Activated B cell treated with CpG ODN at 0.5 μM for 24 hours (primary cell): ENCODE results near the gene PNLDC1. TPM values are rescaled to one million over a fixed set of nuclear protein-coding genes. Genes with fewer than 3 reads are reported as not detected.
A peak's percentile ranks its signal among the peaks of the same experiment; 100 is the strongest.

ENCODE experiments used
- ATAC-seq: fragments of 200-7000 bp; cut with Tn5 transposase; one replicate; pipeline ENCODE4 v1.10.0; 2021; ENCODE audit warnings: low read depth, mild to moderate bottlenecking, moderate library complexity
- CTCF ChIA-PET: fragments of 350-600 bp; sonication (Branson Sonifier 250); formaldehyde crosslinking; loops from one replicate; lab custom pipeline; 2021; ENCODE audit warnings: antibody characterized with exemption; lab: Charles Lee
- POLR2A ChIA-PET: fragments of 350-600 bp; sonication (Branson Sonifier 250); formaldehyde crosslinking; loops from one replicate; lab custom pipeline; 2021; ENCODE audit warnings: antibody characterized with exemption; lab: Charles Lee
- DNase-seq: peaks from one replicate; pipeline ENCODE4 v3.0.0; 2022
- H3K27ac Mint-ChIP-seq: one replicate; pipeline ENCODE4 v1.8.0; 2020; ENCODE audit warnings: mixed read lengths
- H3K27me3 Mint-ChIP-seq: one replicate; pipeline ENCODE4 v1.8.0; 2021; ENCODE audit warnings: mixed read lengths
- H3K36me3 Mint-ChIP-seq: one replicate; pipeline ENCODE4 v1.8.0; 2021; ENCODE audit warnings: low read depth, mixed read lengths
- H3K4me1 Mint-ChIP-seq: one replicate; pipeline ENCODE4 v1.8.0; 2021; ENCODE audit warnings: mixed read lengths
- H3K4me3 Mint-ChIP-seq: one replicate; pipeline ENCODE4 v1.8.0; 2020; ENCODE audit warnings: mild to moderate bottlenecking, mixed read lengths
- H3K9me3 Mint-ChIP-seq: one replicate; pipeline ENCODE4 v1.8.0; 2020; ENCODE audit warnings: mixed read lengths
- CTCF ChIP-seq: fragments of 200-600 bp; IDR thresholded peaks from one replicate; pipeline ENCODE4 v1.8.0; 2022; ENCODE audit warnings: antibody characterized with exemption, mild to moderate bottlenecking
- intact Hi-C: fragments of 100-400 bp; cut with micrococcal nuclease; formaldehyde crosslinking; loops from one replicate; pipeline ENCODE4 v1.15.1; 2024
- total RNA-seq: library from RNA; stranded (reverse); gene quantifications from 2 replicates; pipeline ENCODE4 v1.2.3, GENCODE V29; 2022

Gene PNLDC1
- total RNA-seq, 1 donor from 2014 or later: 0.24 TPM

GRCh38 chr6:159760602-159761057, 39.4 kb upstream of the PNLDC1 start:
- peaks cover 55% of the 10 kb centered on the region for H3K36me3 Mint-ChIP-seq
- H3K4me3 Mint-ChIP-seq: peak overlapping the region; percentile 96
- DNase-seq (no peak), ATAC-seq (no peak)
- no peaks in the 10 kb centered on the region for H3K9me3 Mint-ChIP-seq
- peaks cover 18% of the 10 kb centered on the region for H3K4me1 Mint-ChIP-seq
- ChIA-PET POLR2A (interaction anchor here (2.5 to 6.2 kb wide), 2 partner anchors 29 to 33 kb away, joined by 46 to 78 read pairs; partner anchors contain the start of genes MRPL18, TCP1 and WTAP), CTCF (no interaction called here)
- no peak for TF ChIP-seq CTCF
- peak overlapping the region; percentile 94 for H3K27ac Mint-ChIP-seq
- no peaks in the 10 kb centered on the region for H3K27me3 Mint-ChIP-seq
- intact Hi-C loops: no loop called here

- ATAC-seq (no peak), DNase-seq (no peak)
- intact Hi-C loops: no loop called here
These were observed 38.8 kb upstream of the PNLDC1 start for GRCh38 chr6:159761129-159761872.

GRCh38 chr6:159761873-159762680, 38.0 kb upstream of the PNLDC1 start, which contains the start of gene ACAT2:
Gene ACAT2 (plus strand): TSS chr6:159762045. CDS start chr6:159762088, 43 bp downstream.
- Mint-ChIP-seq H3K36me3 (peaks cover 56% of the 10 kb centered on the region), H3K4me3 (peak within 1 kb of the TSS; percentile 96), H3K4me1 (peaks cover 18% of the 10 kb centered on the region), H3K27me3 (no peaks in the 10 kb centered on the region), H3K27ac (peak within 1 kb of the TSS; percentile 94), H3K9me3 (no peaks in the 10 kb centered on the region)
- CTCF ChIA-PET: no interaction called here
- DNase-seq: peak; percentile 85
- no peak for TF ChIP-seq CTCF
- intact Hi-C loops: loop anchor here (1.0 to 2.0 kb wide), 4 partner anchors 17 to 71 kb away; partner anchors contain the start of genes TCP1 and WTAP
- POLR2A ChIA-PET: interaction anchor here (0.5 to 6.2 kb wide), 9 partner anchors 8 to 217 kb away, joined by 3 to 78 read pairs (median 5); partner anchors contain the start of genes MRPL18, SOD2, TCP1 and WTAP
- ATAC-seq: peak; percentile 95

More at GRCh38 chr6:159761129-159761872, 38.8 kb upstream of the PNLDC1 start:
- TF ChIP-seq CTCF: no peak
- peaks cover 18% of the 10 kb centered on the region for H3K4me1 Mint-ChIP-seq
- H3K27ac Mint-ChIP-seq: peak overlapping the region; percentile 94
- H3K9me3 Mint-ChIP-seq: no peaks in the 10 kb centered on the region
- H3K27me3 Mint-ChIP-seq: no peaks in the 10 kb centered on the region
- peak overlapping the region; percentile 96 for H3K4me3 Mint-ChIP-seq
- ChIA-PET POLR2A (interaction anchor here (1.0 to 6.2 kb wide), 7 partner anchors 21 to 217 kb away, joined by 3 to 78 read pairs (median 5); partner anchors contain the start of genes MRPL18, SOD2, TCP1 and WTAP), CTCF (no interaction called here)
- H3K36me3 Mint-ChIP-seq: peaks cover 55% of the 10 kb centered on the region

GRCh38 chr6:159762681-159763293, 37.3 kb upstream of the PNLDC1 start:
- DNase-seq (no peak), ATAC-seq (no peak)
- peak overlapping the region; percentile 94 for H3K27ac Mint-ChIP-seq
- peaks cover 18% of the 10 kb centered on the region for H3K4me1 Mint-ChIP-seq
- no peaks in the 10 kb centered on the region for H3K9me3 Mint-ChIP-seq
- ChIA-PET CTCF (no interaction called here), POLR2A (interaction anchor here (2.5 to 6.2 kb wide), 2 partner anchors 27 to 35 kb away, joined by 46 to 78 read pairs; partner anchors contain the start of genes MRPL18, TCP1 and WTAP)
- intact Hi-C loops: loop anchor here (1.0 to 2.0 kb wide), 4 partner anchors 16 to 71 kb away; partner anchors contain the start of genes TCP1 and WTAP
- peak overlapping the region; percentile 96 for H3K4me3 Mint-ChIP-seq
- no peaks in the 10 kb centered on the region for H3K27me3 Mint-ChIP-seq
- no peak for TF ChIP-seq CTCF
- peaks cover 56% of the 10 kb centered on the region for H3K36me3 Mint-ChIP-seq
